ENCODE data around the gene HPN.
A peak's percentile ranks its signal among the peaks of the same experiment; 100 is the strongest.
"Not testable (repeated sequence)": the region's sequence is repeated elsewhere in the genome, so short reads cannot be mapped to it uniquely, and the experiment has no call there.

The HPN gene

GRCh38 chr19:35041548-35042055 lies at the start of gene HPN:
Gene HPN (plus strand): TSS chr19:35041721. CDS start chr19:35042507, 786 bp downstream.
- no peak for DNase-seq

GRCh38 chr19:34992582-34992981 lies 48.9 kb upstream of the HPN start:
- DNase-seq = peak in 1 of 4 experiments; percentile 21

- no peak for DNase-seq
Measured at GRCh38 chr19:34994286-34994642, 47.3 kb upstream of the HPN start.

- no peak for DNase-seq
Measured at GRCh38 chr19:34994643-34995541, 46.6 kb upstream of the HPN start.

GRCh38 chr19:34995551-34995950 lies 46.0 kb upstream of the HPN start:
- DNase-seq = no peak

- no peak for DNase-seq
Measured at GRCh38 chr19:34997071-34997617, 44.4 kb upstream of the HPN start.

GRCh38 chr19:34998224-34998623 lies 43.3 kb upstream of the HPN start:
- not testable (repeated sequence) for DNase-seq

GRCh38 chr19:34998777-34999497 lies 42.6 kb upstream of the HPN start:
- DNase-seq = no peak

GRCh38 chr19:34999498-35000337 lies 41.8 kb upstream of the HPN start, which contains the start of gene GRAMD1A:
Gene GRAMD1A (plus strand): TSS chr19:35000323. CDS start chr19:35000479, 156 bp downstream.
- DNase-seq = peak; percentile 27 to 69 (median 43)

GRCh38 chr19:35000338-35000646 lies 41.2 kb upstream of the HPN start:
- DNase-seq = no peak

GRCh38 chr19:35000647-35001501 lies 40.6 kb upstream of the HPN start:
- DNase-seq = peak in 2 of 4 experiments; percentile 51 to 52

GRCh38 chr19:35002037-35002535 lies 39.4 kb upstream of the HPN start:
- DNase-seq = no peak

- DNase-seq = no peak
Measured at GRCh38 chr19:35004517-35005255, 36.8 kb upstream of the HPN start.

- DNase-seq = no peak
Measured at GRCh38 chr19:35005256-35005977, 36.1 kb upstream of the HPN start.

- not testable (repeated sequence) for DNase-seq
Measured at GRCh38 chr19:35006007-35006341, 35.5 kb upstream of the HPN start.

- DNase-seq = no peak
Measured at GRCh38 chr19:35006342-35006998, 35.1 kb upstream of the HPN start.

GRCh38 chr19:35006999-35007365 lies 34.5 kb upstream of the HPN start:
- no peak for DNase-seq

- DNase-seq = not testable (repeated sequence)
Measured at GRCh38 chr19:35007427-35007826, 34.1 kb upstream of the HPN start.

GRCh38 chr19:35008891-35009341 lies 32.6 kb upstream of the HPN start:
- DNase-seq = no peak

Measured in activated naive CD4-positive, alpha-beta T cell (primary cell).